Measurements from ENCODE around the gene SOS2.

GRCh38 chr14:50101417-50101816 is 130.0 kb downstream of the SOS2 start:
- TF ChIP-seq CTCF (conservative IDR thresholded peaks at IDR 0.05; ENCODE audit: low read length) (no peak), EZH2phosphoT487 (IDR thresholded peaks at IDR 0.05; ENCODE audit: borderline replicate concordance) (no peak)

Measured in Loucy (cell line).